Mucosa of descending colon (tissue), 3 donors: ENCODE data around the gene NEGR1. TPM values are rescaled to one million over a fixed set of nuclear protein-coding genes. Genes with fewer than 3 reads are reported as not detected.

Source experiments
- ATAC-seq: fragments of 200-7000 bp; cut with Tn5 transposase; one replicate; pipeline ENCODE4 v1.9.1; 2020; ENCODE audit warnings: mild to moderate bottlenecking, moderate library complexity
- DNase-seq, 3 donors: peaks; one replicate each; pipeline ENCODE4 v3.0.0-alpha.2; 2020
- H3K36me3 ChIP-seq: fragments of 200-600 bp; one replicate; pipeline ENCODE4 v1.8.0; 2021; ENCODE audit warnings: low read depth, mild to moderate bottlenecking
- H3K4me1 ChIP-seq: fragments of 200-600 bp; one replicate; pipeline ENCODE4 v1.8.0; 2021; ENCODE audit warnings: low read depth, mild to moderate bottlenecking
- H3K4me3 ChIP-seq: fragments of 200-600 bp; one replicate; pipeline ENCODE4 v1.8.0; 2021; ENCODE audit warnings: mild to moderate bottlenecking
- H3K9me3 ChIP-seq: fragments of 200-600 bp; one replicate; pipeline ENCODE4 v1.8.0; 2021; ENCODE audit warnings: mild to moderate bottlenecking
- intact Hi-C, 2 donors: fragments of 100-400 bp; cut with DNase I in 1 of 2; cut with micrococcal nuclease in 1 of 2; formaldehyde crosslinking; loops; one replicate each; pipeline versions ENCODE4 v1.11.0 to v1.11.1; 2022; cut with DNase I, micrococcal nuclease
- total RNA-seq, 3 donors: library from RNA; stranded (reverse); fragmentation: NEBNext Ultra II Directional in 2 of 3; extraction: Animal tissue kit (Norgen Biotek cat#: 25700) in 2 of 3; gene quantifications; one replicate each; pipeline versions ENCODE4 v1.2.1 to v1.2.4, GENCODE V29; 2021 to 2023
- TF ChIP-seq, protein P1 (sequence below): fragments of 200-600 bp; IDR thresholded peaks from one replicate; pipeline ENCODE4 v1.8.0; 2022; ENCODE audit warnings: antibody characterized with exemption, mild to moderate bottlenecking
- donor health status: DM: no; HTN: no; CAD: no; lungs with moderate emphysema.
- donor health status: DM: no; HTN: no; CAD: no.
- donor health status: DM: no; HTN: yes; CAD: no.

Gene NEGR1
- total RNA-seq, 3 donors from 2014 or later: 2.3 to 47.9 (median 8.0) TPM

DNA sequence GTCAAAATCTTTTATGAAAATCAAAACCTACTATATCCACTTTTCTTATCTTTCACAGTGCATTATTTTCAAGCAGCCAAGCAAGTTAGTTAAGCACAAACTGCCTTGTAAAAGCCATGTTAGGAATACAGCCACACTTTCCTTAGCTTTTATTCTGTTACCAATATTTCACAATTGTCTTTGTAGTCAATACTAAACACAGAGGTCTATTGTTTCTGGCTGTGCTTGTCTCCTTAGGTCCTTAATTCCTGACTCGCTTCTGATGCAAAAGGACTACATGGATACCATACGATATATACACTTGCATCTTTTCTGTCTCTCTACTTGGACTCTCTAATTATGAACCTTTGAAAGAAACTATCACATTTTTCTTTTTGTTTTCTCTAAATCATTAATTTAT is 331.8 kb downstream of the NEGR1 start:
- no peaks in the 10 kb centered on the region for H3K36me3 ChIP-seq
- ATAC-seq: no peak
- intact Hi-C loops: no loop called here

DNA sequence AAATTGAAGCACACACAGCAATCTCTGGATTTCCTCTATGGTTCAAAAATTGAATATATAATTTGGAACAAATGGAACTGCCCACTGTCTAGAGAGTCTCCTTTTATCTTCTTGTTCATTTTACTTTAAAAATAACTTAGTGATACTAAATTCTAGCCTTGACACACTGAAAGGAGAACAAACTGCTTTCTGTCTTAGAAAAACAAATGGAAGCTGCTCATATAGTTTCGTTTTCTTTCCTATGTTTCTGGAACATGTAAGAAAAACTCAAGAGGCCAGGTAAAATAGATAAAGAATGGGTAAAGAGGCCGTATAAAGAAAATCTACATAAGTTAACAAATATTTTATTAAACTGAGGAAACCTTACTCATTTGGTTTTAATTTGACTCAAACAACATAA is 332.7 kb downstream of the NEGR1 start:
- ATAC-seq (no peak), DNase-seq (no peak)
- no peaks in the 10 kb centered on the region for H3K4me1 ChIP-seq
- TF ChIP-seq, protein P1, sequence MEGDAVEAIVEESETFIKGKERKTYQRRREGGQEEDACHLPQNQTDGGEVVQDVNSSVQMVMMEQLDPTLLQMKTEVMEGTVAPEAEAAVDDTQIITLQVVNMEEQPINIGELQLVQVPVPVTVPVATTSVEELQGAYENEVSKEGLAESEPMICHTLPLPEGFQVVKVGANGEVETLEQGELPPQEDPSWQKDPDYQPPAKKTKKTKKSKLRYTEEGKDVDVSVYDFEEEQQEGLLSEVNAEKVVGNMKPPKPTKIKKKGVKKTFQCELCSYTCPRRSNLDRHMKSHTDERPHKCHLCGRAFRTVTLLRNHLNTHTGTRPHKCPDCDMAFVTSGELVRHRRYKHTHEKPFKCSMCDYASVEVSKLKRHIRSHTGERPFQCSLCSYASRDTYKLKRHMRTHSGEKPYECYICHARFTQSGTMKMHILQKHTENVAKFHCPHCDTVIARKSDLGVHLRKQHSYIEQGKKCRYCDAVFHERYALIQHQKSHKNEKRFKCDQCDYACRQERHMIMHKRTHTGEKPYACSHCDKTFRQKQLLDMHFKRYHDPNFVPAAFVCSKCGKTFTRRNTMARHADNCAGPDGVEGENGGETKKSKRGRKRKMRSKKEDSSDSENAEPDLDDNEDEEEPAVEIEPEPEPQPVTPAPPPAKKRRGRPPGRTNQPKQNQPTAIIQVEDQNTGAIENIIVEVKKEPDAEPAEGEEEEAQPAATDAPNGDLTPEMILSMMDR: no peak
- H3K9me3 ChIP-seq: no peaks in the 10 kb centered on the region
- no peak overlapping the region for H3K4me3 ChIP-seq
- no peaks in the 10 kb centered on the region for H3K36me3 ChIP-seq
- intact Hi-C loops: no loop called here

More for the DNA sequence above, 331.8 kb downstream of the NEGR1 start:
- TF ChIP-seq, protein P1: no peak
- DNase-seq: no peak
- Histone ChIP-seq H3K4me3 (no peak overlapping the region), H3K9me3 (no peaks in the 10 kb centered on the region), H3K4me1 (no peaks in the 10 kb centered on the region)

DNA sequence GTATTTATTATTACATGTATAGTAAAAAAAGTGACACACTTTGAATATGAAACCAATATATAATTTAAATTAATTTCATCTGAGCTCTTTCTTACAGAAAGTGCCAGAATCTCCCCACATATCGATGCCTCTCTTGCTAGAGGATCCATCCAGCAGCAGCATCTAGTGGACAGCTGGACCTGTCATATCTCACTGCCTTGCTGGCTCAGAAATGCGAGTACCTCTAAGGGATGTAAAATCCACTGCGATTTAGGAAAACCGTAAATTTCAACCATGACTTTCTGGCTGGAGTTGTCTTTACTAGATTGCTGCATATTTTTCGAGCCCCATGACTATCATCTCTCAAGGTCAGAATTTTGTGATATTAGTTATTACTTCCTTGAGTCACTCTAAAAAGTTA is 333.8 kb downstream of the NEGR1 start:
- intact Hi-C loops: no loop called here
- Histone ChIP-seq H3K4me3 (no peak overlapping the region), H3K9me3 (no peaks in the 10 kb centered on the region), H3K36me3 (no peaks in the 10 kb centered on the region), H3K4me1 (no peaks in the 10 kb centered on the region)
- no peak for ATAC-seq
- TF ChIP-seq, protein P1: no peak
- no peak for DNase-seq

DNA sequence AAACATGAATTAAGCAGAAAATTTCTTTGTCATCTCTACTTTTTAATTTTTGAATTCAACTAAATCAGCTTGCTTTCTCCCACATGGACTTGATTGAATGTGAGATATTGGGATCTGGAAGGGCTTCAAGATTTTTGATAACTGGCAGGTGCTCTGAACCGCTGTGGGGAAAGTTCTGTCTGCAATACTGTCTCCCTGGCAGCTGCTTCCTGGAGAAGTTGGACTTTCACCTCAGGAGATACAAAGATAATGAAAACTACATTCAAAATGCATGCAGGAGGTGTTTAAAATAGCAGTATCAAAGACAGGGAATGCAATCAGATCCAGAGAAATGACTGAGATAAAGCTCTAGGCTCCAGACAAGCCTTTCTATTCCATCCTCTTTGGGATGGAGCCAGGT is 338.3 kb downstream of the NEGR1 start:
- ATAC-seq (peak; percentile 67), DNase-seq (peak in 1 of 3 donors; percentile 17)
- intact Hi-C loops: no loop called here
- no peaks in the 10 kb centered on the region for H3K4me1 ChIP-seq
- TF ChIP-seq, protein P1: no peak
- no peaks in the 10 kb centered on the region for H3K36me3 ChIP-seq
- H3K4me3 ChIP-seq: no peak overlapping the region
- no peaks in the 10 kb centered on the region for H3K9me3 ChIP-seq

DNA sequence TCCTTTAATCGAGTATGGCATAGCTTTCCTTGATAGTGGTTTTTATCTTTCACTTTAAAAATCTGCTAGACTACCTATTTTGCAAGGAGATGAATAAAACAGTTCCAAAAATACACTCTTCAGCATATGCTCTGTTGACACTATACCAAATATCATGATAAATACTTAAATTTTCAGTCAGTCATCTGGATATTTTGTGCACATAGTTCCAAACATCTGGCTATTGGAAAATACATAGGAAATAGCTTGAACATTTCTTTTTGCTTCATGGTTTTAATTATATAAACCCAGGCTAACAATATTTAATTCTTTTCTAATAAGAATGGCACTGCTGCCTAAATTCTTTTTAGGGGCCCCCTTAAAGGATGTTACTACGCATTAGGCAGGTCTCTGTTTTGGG is 342.1 kb downstream of the NEGR1 start:
- Histone ChIP-seq H3K9me3 (no peaks in the 10 kb centered on the region), H3K4me3 (no peak overlapping the region), H3K4me1 (no peaks in the 10 kb centered on the region), H3K36me3 (no peaks in the 10 kb centered on the region)
- intact Hi-C loops: no loop called here
- ATAC-seq (no peak), DNase-seq (no peak)
- TF ChIP-seq, protein P1: no peak

DNA sequence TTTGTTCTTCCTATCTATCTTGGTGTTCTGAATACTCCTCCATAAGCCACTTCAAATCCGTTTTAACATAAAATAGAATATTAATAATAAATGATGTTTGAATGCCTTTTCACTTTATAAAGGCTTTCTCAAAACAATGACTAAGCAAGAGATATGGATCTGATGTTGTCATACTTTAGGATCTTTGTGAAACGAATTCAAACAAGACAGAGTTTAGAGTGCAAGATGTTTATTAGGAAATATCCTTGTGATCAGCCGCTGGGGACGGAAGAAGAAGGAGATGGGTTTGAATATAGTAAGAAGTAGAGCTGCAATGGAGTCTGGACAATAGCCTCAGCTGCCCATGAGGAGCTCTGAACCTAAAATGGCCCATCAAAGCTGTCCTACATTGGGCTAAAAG is 351.8 kb downstream of the NEGR1 start:
- DNase-seq (no peak), ATAC-seq (no peak)
- Histone ChIP-seq H3K36me3 (no peaks in the 10 kb centered on the region), H3K4me3 (no peak overlapping the region), H3K9me3 (no peaks in the 10 kb centered on the region), H3K4me1 (no peaks in the 10 kb centered on the region)
- intact Hi-C loops: no loop called here
- TF ChIP-seq, protein P1: no peak
